GM23248 (cell line): ENCODE data around the gene MINDY4.

Source experiments
- EZH2 ChIP-seq: fragments of 200-600 bp; sonication (generic); IDR thresholded peaks from 2 replicates; pipeline ENCODE4 v1.6.1; 2018; ENCODE audit warnings: antibody characterized with exemption, mild to moderate bottlenecking; ENCODE audit not compliant: insufficient read depth, poor library complexity, severe bottlenecking
- EZH2phosphoT487 ChIP-seq: fragments of 200-600 bp; sonication (generic); IDR thresholded peaks from 2 replicates; pipeline ENCODE4 v1.6.1; 2018; ENCODE audit warnings: antibody characterized with exemption, moderate library complexity, mild to moderate bottlenecking, low read depth; ENCODE audit not compliant: insufficient read depth

DNA sequence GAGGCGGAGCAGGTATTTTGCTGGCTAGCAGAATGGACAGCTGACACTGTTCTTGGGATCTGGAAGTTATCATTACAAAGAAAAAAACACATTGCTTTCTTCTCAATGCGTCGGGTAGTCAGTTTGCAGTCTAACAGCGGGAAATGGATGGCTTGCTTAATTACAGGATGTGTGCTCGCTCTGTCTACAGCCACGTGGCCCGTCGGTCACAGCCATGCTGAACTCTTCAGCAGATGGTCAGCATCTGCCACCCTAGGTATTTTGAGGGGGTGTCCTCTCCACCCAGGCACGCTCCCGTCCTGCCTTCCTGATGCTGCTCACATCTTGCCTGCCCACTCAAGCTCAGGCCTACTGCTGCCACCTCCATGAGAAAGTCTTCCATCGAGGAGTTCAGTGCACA is 39.6 kb upstream of the MINDY4 start:
- no peak for TF ChIP-seq EZH2
- TF ChIP-seq EZH2phosphoT487 = no peak
